Ectodermal cell (in vitro differentiated cells): Measurements from ENCODE around the gene PTCH1.

Experiments used
- H3K27ac ChIP-seq: 2 replicates; pipeline ENCODE4 v1.7.0; 2013; ENCODE audit warnings: mild to moderate bottlenecking, low read depth, low read length; ENCODE audit not compliant: insufficient read depth, poor library complexity, severe bottlenecking
- H3K27me3 ChIP-seq: 2 replicates; pipeline ENCODE4 v1.7.0; 2013; ENCODE audit warnings: mild to moderate bottlenecking, low read length; ENCODE audit not compliant: insufficient read depth, control insufficient read depth, poor library complexity, severe bottlenecking
- H3K36me3 ChIP-seq: one replicate; pipeline ENCODE4 v1.7.0; 2013; ENCODE audit warnings: low read length; ENCODE audit not compliant: control insufficient read depth, insufficient read depth
- H3K4me1 ChIP-seq: one replicate; pipeline ENCODE4 v1.7.0; 2013; ENCODE audit warnings: low read length; ENCODE audit not compliant: control insufficient read depth, insufficient read depth
- H3K4me3 ChIP-seq: 2 replicates; pipeline ENCODE4 v1.7.0; 2013; ENCODE audit warnings: low read depth, low read length, control low read depth; ENCODE audit not compliant: insufficient read depth
- H3K9me3 ChIP-seq: 2 replicates; pipeline ENCODE4 v1.7.0; 2013; ENCODE audit warnings: mild to moderate bottlenecking, low read length, moderate library complexity; ENCODE audit not compliant: control insufficient read depth
- WGBS, 2 experiments: methylation state at CpG; one replicate each; pipeline ENCODE4 v1.1.7; 2013; ENCODE audit warnings: missing lambda C conversion rate in 2 of 2; 5-methylcytosine and 5-hydroxymethylcytosine counted together

PTCH1 gene

GRCh38 chr9:95491543-95492320 lies 25.0 kb downstream of the PTCH1 start:
- Histone ChIP-seq H3K36me3 (no peaks in the 10 kb centered on the region), H3K27me3 (no peaks in the 10 kb centered on the region), H3K4me3 (no peak overlapping the region), H3K4me1 (peaks cover 39% of the 10 kb centered on the region), H3K9me3 (no peaks in the 10 kb centered on the region), H3K27ac (no peak overlapping the region)
- WGBS, 2 experiments: 95 to 96% methylated on average over 8 of the region's 8 CpGs

DNA sequence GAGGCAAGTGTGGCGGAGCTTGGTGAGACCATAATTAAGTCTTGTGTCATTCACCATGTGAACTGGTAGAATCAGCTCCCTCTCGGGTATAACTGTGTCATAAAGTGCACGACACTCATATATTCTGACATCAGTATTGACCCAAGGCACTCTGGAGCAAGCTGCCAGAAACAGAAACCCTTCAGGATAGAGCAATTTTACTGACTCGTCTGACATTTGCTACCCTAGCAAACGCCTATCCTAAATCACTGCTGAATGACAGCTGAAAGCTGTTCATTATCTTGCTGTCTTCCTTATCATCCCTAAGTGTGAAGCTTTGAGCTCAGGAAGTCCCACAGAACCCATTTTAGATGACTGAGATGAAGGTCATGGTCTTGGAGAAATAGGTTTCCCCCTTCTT lies 27.8 kb downstream of the PTCH1 start:
- H3K36me3 ChIP-seq: no peaks in the 10 kb centered on the region
- no peaks in the 10 kb centered on the region for H3K9me3 ChIP-seq
- H3K4me1 ChIP-seq: peaks cover 21% of the 10 kb centered on the region
- 93 to 95% methylated on average over 5 of the region's 5 CpGs for WGBS, 2 experiments
- H3K27ac ChIP-seq: no peak overlapping the region
- H3K4me3 ChIP-seq: no peak overlapping the region
- H3K27me3 ChIP-seq: no peaks in the 10 kb centered on the region

DNA sequence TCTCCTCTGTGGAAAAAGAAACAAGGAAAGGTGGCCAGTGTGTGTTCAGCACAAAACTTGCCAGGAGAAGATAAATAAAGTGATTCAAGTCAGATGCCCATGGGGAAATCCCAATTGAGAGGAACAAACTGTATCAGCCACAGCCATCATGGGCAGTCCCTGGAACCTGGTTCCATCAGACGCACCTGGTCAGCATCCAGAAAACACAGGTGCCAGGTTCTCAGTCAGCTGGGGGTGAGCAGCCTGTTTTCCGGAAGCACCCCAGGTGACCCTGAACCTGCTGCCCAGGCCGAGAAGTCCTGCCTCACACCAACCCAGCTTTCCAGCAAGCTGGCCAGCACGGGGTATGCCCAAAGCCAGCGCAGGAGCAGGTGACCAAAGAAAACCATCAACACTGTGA lies 30.5 kb downstream of the PTCH1 start:
- H3K36me3 ChIP-seq: no peaks in the 10 kb centered on the region
- H3K27me3 ChIP-seq: no peaks in the 10 kb centered on the region
- peaks cover 19% of the 10 kb centered on the region for H3K4me1 ChIP-seq
- no peaks in the 10 kb centered on the region for H3K9me3 ChIP-seq
- no peak overlapping the region for H3K27ac ChIP-seq
- 94 to 95% methylated on average over 5 of the region's 5 CpGs for WGBS, 2 experiments
- H3K4me3 ChIP-seq: no peak overlapping the region

DNA sequence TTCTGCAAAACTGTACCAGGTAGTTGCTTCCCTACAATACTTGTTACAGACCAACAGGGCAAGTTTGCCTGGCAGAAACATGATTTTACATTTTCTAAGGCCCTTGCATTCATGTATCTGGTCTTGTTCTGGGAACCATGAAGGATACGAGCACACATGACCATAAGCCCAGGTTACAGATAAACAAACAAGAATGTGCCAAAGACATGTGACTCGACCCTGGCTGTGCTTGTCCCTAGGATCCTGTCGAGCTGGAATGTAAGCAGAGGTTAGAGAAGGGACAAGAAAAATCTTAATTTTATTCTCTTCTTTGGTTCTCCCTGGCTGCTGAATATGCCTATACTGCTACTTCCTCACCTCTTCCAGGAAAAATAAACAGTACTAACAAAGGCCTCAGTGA lies 32.5 kb downstream of the PTCH1 start:
- Histone ChIP-seq H3K4me3 (no peak overlapping the region), H3K4me1 (peaks cover 19% of the 10 kb centered on the region), H3K36me3 (peaks cover 6% of the 10 kb centered on the region), H3K27ac (no peak overlapping the region), H3K9me3 (no peaks in the 10 kb centered on the region), H3K27me3 (no peaks in the 10 kb centered on the region)
- WGBS, 2 experiments: 86 to 91% methylated on average over 3 of the region's 3 CpGs

GRCh38 chr9:95483431-95483830 lies 33.3 kb downstream of the PTCH1 start:
- Histone ChIP-seq H3K27ac (no peak overlapping the region), H3K4me3 (no peak overlapping the region), H3K9me3 (no peaks in the 10 kb centered on the region), H3K36me3 (peaks cover 8% of the 10 kb centered on the region), H3K4me1 (peaks cover 27% of the 10 kb centered on the region), H3K27me3 (no peaks in the 10 kb centered on the region)
- WGBS, 2 experiments: 87 to 88% methylated on average over 6 of the region's 6 CpGs

DNA sequence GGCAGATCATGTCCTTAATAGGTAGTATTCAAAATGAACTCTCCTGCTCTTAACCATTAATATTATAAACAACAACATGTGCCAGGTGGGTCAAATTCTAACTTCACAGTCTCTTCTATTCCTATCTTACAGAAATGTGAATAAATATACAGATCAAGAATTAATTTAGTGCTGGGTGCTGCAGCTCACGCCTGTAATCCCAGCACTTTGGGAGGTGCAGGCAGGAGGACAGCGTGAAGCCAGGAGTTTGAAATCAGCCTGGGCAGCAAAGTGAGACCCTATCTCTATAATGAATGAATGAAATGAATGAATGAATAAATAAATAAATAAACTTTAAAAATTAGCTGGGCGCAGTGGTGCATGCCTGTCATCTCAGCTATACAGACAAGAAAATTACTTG lies 34.1 kb downstream of the PTCH1 start:
- no peaks in the 10 kb centered on the region for H3K27me3 ChIP-seq
- no peaks in the 10 kb centered on the region for H3K9me3 ChIP-seq
- no peak overlapping the region for H3K27ac ChIP-seq
- no peak overlapping the region for H3K4me3 ChIP-seq
- H3K36me3 ChIP-seq: peaks cover 8% of the 10 kb centered on the region
- 89 to 90% methylated on average over 3 of the region's 3 CpGs for WGBS, 2 experiments
- peaks cover 35% of the 10 kb centered on the region for H3K4me1 ChIP-seq

DNA sequence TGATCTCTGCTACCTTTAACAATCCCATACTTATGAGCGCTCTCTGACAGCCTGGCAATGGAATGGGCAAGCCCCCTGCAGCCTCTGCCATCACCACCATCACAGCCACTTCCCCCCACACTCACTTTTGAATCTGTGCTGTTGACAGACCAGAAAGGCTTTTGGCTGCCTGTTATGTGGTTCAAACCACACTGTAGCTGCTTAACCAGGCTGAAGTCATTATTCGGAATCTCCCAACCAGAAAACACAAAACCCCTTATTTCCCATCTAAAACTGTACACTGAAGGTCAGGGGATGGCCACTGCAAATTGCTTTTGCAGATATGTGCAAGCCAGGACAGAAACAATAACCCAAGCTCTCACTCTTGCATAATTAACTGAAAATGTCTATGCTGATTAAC lies 35.8 kb downstream of the PTCH1 start:
- 88 to 92% methylated on average over 2 of the region's 2 CpGs for WGBS, 2 experiments
- H3K4me1 ChIP-seq: peaks cover 45% of the 10 kb centered on the region
- H3K27me3 ChIP-seq: no peaks in the 10 kb centered on the region
- H3K36me3 ChIP-seq: peaks cover 13% of the 10 kb centered on the region
- H3K4me3 ChIP-seq: no peak overlapping the region
- H3K27ac ChIP-seq: no peak overlapping the region
- H3K9me3 ChIP-seq: no peaks in the 10 kb centered on the region

GRCh38 chr9:95480346-95480745 lies 36.4 kb downstream of the PTCH1 start:
- WGBS, 2 experiments: 95 to 97% methylated on average over 12 of the region's 12 CpGs
- peaks cover 19% of the 10 kb centered on the region for H3K36me3 ChIP-seq
- peaks cover 45% of the 10 kb centered on the region for H3K4me1 ChIP-seq

GRCh38 chr9:95479330-95479729 lies 37.4 kb downstream of the PTCH1 start:
- Histone ChIP-seq H3K27ac (no peak overlapping the region), H3K36me3 (peaks cover 28% of the 10 kb centered on the region), H3K27me3 (no peaks in the 10 kb centered on the region), H3K4me1 (peaks cover 44% of the 10 kb centered on the region), H3K4me3 (no peak overlapping the region), H3K9me3 (no peaks in the 10 kb centered on the region)
- 92 to 95% methylated on average over 9 of the region's 9 CpGs for WGBS, 2 experiments

More at GRCh38 chr9:95480346-95480745, 36.4 kb downstream of the PTCH1 start:
- no peak overlapping the region for H3K4me3 ChIP-seq
- H3K9me3 ChIP-seq: no peaks in the 10 kb centered on the region
- no peak overlapping the region for H3K27ac ChIP-seq
- no peaks in the 10 kb centered on the region for H3K27me3 ChIP-seq

DNA sequence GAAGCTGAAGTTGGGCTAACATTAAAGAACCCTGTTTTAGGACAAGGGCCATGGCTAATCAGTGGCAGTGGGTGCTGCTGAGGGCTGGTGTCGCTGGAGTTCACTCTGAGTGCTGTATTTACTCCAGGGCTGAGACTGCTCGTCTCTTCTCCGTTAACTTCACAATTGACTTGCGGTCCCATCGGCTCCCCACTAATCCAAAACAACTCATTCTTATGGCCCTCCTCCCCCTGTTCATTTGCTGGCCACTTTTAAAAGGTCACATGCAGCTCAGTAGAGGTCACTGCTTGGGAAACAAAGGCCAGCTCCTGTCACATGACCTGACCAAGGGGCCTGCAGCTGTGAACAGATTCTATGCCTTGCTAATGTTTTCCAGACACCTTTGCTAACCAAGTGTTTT lies 38.4 kb downstream of the PTCH1 start:
- H3K4me3 ChIP-seq: no peak overlapping the region
- H3K27ac ChIP-seq: peak overlapping the region; percentile 58
- H3K36me3 ChIP-seq: peaks cover 36% of the 10 kb centered on the region
- WGBS, 2 experiments: 19 to 22% methylated on average over 5 of the region's 5 CpGs
- no peaks in the 10 kb centered on the region for H3K9me3 ChIP-seq
- peaks cover 34% of the 10 kb centered on the region for H3K4me1 ChIP-seq
- H3K27me3 ChIP-seq: no peaks in the 10 kb centered on the region
